ENCODE data around the gene METTL15.
"Not testable (repeated sequence)": the region's sequence is repeated elsewhere in the genome, so short reads cannot be mapped to it uniquely, and the experiment has no call there.

METTL15 gene, protein sequence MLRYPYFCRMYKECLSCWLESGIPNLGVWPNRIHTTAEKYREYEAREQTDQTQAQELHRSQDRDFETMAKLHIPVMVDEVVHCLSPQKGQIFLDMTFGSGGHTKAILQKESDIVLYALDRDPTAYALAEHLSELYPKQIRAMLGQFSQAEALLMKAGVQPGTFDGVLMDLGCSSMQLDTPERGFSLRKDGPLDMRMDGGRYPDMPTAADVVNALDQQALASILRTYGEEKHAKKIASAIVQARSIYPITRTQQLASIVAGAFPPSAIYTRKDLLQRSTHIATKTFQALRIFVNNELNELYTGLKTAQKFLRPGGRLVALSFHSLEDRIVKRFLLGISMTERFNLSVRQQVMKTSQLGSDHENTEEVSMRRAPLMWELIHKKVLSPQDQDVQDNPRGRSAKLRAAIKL

DNA sequence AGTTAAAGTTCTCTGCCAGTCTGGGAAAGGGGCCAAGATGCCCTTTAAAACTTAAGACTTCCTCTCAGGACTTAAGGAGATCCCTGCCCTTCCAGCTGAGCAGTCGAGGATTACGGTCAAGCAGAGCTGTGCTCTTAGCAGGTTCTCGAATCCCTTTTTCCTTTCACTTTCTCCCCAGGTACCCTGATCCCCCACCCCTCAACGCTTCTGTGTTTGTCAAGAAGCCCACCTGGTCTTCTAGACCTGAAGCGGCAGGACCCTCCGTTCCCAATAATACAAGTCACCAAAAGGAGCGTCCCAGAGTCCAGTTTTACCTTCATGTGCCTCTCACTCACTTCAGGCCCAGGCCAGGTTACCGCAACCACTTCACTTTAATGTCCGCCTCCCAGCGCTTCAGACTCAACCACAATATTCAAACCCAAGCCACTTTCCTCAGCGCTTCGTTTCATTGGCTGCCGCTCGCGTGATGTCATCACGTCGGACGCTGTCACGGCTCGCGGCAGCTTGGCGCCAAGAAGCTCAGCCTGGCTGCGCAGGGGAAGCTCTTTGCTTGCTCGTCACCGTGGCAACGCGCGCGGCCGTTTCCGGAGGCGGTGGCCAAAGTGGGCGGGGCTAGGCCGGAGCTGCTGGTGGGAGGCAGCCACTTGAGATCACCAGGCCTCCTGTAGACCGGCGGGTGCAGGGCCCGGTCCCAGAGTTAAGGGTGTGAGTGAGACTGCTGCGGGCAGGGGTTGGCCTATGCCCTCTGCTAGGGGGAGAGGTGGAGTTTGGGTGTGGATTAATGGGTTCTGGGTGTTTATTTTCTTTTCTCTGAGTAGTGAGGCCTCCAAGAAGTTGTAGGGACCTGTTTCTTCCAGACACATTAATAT is at the start of gene METTL15, which contains the start of gene KIF18A:
Gene METTL15 (plus strand): TSS at position 639 of the 869 bp plus-strand sequence. CDS start 4,947 bp downstream, outside the sequence.
Gene KIF18A (minus strand): TSS at position 407 of the 869 bp plus-strand sequence. CDS start 10,209 bp downstream, outside the sequence.
- TF ChIP-seq, protein P1, sequence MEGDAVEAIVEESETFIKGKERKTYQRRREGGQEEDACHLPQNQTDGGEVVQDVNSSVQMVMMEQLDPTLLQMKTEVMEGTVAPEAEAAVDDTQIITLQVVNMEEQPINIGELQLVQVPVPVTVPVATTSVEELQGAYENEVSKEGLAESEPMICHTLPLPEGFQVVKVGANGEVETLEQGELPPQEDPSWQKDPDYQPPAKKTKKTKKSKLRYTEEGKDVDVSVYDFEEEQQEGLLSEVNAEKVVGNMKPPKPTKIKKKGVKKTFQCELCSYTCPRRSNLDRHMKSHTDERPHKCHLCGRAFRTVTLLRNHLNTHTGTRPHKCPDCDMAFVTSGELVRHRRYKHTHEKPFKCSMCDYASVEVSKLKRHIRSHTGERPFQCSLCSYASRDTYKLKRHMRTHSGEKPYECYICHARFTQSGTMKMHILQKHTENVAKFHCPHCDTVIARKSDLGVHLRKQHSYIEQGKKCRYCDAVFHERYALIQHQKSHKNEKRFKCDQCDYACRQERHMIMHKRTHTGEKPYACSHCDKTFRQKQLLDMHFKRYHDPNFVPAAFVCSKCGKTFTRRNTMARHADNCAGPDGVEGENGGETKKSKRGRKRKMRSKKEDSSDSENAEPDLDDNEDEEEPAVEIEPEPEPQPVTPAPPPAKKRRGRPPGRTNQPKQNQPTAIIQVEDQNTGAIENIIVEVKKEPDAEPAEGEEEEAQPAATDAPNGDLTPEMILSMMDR (IDR thresholded peaks at IDR 0.05; ENCODE audit: low read length, missing control alignments): no peak
- H3K4me3 ChIP-seq (replicated peaks; ENCODE audit: low read depth, low read length): peak within 1 kb of the TSS; percentile 90
- DNase-seq (ENCODE audit: low read depth): peak; percentile 100

GRCh38 chr11:28071305-28071704 is 36.9 kb upstream of the METTL15 start:
- H3K4me3 ChIP-seq (replicated peaks; ENCODE audit: low read depth, low read length): no peak overlapping the region
- DNase-seq (ENCODE audit: low read depth): no peak
- TF ChIP-seq, protein P1 (IDR thresholded peaks at IDR 0.05; ENCODE audit: low read length, missing control alignments): no peak

DNA sequence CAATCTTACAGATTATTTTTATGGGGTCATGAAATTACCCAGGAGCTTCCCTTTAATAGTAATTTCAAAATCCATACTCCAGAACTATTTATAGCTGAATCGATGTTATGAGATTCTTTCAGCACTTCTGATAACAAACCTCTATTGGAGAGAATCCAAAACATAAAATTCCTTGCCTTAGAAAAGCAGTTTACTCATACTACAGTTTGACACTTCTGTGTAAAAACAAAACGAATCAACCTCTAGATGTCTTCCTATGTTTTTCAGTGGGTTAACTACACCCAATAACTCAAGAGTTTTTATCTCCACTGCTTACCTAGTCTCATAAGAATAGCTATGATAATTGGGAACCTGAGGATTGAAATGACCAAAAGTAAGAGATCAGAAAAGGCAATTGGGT is 35.9 kb upstream of the METTL15 start:
- TF ChIP-seq, protein P1 (IDR thresholded peaks at IDR 0.05; ENCODE audit: low read length, missing control alignments): no peak
- peak; percentile 61 for DNase-seq (ENCODE audit: low read depth)
- no peak overlapping the region for H3K4me3 ChIP-seq (replicated peaks; ENCODE audit: low read depth, low read length)

DNA sequence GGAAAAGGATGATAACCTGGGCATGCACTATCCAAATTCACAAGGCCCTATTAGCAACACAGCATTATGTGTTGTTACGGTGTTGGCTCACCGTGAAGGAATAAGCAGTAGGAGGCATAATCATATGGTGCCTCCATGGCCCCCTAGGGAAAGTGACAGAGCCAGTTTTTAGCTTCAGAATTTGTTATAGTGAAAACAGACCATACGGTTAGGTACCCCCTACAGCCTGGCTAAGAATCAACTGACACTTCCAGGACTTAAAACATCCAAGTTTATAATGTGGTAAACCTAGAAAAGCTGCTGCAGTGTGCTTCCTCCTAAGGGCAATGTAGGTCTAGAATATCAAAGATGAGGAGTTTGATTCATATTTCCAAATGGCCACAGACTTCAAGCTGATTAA is 30.7 kb upstream of the METTL15 start:
- no peak overlapping the region for H3K4me3 ChIP-seq (replicated peaks; ENCODE audit: low read depth, low read length)
- TF ChIP-seq, protein P1 (IDR thresholded peaks at IDR 0.05; ENCODE audit: low read length, missing control alignments): no peak
- DNase-seq (ENCODE audit: low read depth): no peak

DNA sequence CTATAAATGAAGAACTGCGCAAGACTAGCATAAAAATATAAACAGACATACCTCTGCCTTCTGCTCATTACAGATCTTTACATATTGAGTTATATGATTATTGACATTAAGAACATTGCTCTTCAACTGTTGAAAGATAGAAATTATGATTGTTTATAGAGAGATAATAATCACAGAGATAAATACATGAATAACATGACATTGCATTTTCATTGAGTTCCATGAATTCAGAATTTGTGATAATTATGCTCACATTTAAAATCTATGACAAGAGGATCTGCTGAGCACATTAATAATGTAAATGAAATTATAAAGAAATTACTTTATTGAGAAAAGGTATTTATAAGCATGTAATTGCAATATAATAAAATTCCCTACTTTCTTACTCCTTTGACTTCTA is 25.1 kb upstream of the METTL15 start:
- TF ChIP-seq, protein P1 (IDR thresholded peaks at IDR 0.05; ENCODE audit: low read length, missing control alignments): no peak
- H3K4me3 ChIP-seq (replicated peaks; ENCODE audit: low read depth, low read length): no peak overlapping the region
- DNase-seq (ENCODE audit: low read depth): no peak

DNA sequence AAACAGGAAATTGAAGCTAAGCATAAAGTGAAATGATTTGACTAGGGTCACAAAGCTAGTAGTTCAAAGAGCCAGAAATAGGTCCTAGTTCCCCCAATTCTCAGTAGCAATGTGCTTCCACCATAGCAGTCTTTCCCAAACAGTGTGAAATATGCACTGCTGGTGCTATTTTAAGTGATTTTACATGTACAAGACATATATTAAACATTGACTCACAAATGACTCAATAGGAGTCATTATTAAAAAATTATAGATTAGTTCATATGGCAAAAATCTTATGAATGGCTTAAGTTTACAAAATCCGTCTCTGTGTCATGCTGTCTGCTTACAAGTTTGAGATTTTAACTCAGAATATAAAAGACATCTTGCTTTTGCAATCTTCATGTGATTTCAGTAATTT is 21.6 kb upstream of the METTL15 start:
- peak; percentile 39 for DNase-seq (ENCODE audit: low read depth)
- TF ChIP-seq, protein P1 (IDR thresholded peaks at IDR 0.05; ENCODE audit: low read length, missing control alignments): no peak
- H3K4me3 ChIP-seq (replicated peaks; ENCODE audit: low read depth, low read length): no peak overlapping the region

- not testable (repeated sequence) for DNase-seq (ENCODE audit: low read depth); H3K4me3 ChIP-seq (replicated peaks; ENCODE audit: low read depth, low read length)
These were observed 21.0 kb upstream of the METTL15 start for GRCh38 chr11:28087192-28087591.

DNA sequence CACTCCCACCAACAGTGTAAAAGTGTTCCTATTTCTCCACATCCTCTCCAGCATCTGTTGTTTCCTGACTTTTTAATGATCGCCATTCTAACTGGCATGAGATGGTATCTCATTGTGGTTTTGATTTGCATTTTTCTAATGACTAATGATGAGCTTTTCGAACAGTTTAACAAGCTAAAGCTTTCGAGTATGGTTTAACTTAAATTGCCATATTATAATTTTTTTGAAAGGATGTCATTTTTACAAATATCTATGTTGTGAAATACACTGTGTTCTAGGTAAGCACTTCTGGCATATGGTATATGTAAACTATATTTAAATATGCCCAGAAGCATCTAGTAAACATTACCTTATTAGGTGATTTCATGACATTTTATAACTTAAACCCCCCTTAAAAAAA is 20.5 kb upstream of the METTL15 start:
- not testable (repeated sequence) for H3K4me3 ChIP-seq (replicated peaks; ENCODE audit: low read depth, low read length); DNase-seq (ENCODE audit: low read depth)

Measured in fibroblast of pulmonary artery (primary cell).